GM21515 (cell line): ENCODE data around the gene MIER2.
"Not testable (repeated sequence)": the region's sequence is repeated elsewhere in the genome, so short reads cannot be mapped to it uniquely, and the experiment has no call there.

Source experiments
- ATAC-seq: cut with Tn5 transposase; IDR thresholded peaks from one replicate; pipeline ENCODE4 v1.9.1; 2021; ENCODE audit not compliant: unreplicated experiment

Gene MIER2

DNA sequence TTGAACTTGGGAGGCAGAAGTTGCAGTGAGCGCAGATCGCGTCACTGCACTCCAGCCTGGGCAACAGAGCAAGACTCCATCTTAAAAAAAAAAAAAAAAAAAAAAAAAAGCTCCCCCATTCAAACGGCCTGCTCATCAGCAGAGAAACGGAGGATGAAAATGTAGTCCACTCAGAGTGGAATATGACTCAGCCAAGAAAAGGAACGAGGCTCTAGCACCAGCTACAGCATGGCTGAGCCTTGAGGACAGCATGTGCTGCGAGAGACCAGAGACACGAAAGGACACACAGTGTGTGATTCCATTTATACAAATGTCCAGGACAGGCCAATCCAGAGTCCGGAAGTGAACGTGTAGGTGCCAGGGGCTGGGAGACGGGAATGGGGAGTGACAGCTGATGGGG is 18.1 kb upstream of the MIER2 start:
- ATAC-seq: no peak

DNA sequence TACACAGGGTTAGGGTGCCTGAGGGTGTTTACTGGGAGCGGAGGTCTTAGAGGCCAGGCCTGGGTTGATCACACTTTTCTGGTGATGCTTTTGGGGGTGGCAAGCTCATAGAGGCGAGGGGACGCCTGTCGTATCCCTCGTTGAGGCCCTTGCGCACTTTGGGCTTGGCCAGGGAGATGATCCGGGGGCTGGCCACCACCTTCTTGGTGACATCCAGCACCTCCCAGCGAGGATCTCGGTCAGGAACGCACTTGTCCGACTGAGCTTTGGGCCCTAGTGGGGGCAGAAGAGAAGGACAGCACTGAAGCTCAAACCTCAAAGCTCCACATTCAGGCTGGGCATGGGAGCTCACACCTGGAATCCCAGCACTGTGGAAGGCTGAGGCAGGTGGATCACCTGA is 17.6 kb upstream of the MIER2 start:
- ATAC-seq: no peak

DNA sequence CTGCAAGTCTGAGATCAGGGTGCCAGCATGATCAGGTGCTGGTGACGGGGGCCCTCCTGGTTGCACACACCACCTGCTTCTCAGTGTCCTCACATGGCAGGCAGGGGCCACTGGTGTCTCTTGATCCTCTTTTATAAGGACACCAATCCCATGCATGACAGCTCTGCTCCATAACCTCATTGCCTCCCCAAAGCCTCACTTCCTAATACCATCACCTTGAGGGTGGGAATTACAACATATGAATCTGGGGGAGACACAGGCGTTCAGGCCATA is 15.0 kb upstream of the MIER2 start:
- ATAC-seq: no peak

DNA sequence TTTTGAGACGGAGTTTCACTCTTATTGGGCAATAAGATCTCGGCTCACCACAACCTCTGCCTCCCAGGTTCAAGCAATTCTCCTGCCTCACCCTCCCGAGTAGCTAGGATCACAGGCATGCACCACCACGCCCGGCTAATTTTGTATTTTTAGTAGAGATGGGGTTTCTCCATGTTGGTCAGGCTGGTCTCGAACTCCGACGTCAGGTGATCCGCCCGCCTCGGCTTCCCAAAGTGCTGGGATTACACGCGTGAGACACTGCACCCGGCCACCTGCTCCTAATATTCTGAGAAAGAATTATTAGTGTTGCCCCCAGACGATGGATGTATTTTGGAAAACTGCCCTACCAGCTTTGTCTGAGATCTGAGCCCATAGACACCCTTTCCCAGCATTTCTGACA is 10.9 kb upstream of the MIER2 start:
- ATAC-seq: not testable (repeated sequence)

DNA sequence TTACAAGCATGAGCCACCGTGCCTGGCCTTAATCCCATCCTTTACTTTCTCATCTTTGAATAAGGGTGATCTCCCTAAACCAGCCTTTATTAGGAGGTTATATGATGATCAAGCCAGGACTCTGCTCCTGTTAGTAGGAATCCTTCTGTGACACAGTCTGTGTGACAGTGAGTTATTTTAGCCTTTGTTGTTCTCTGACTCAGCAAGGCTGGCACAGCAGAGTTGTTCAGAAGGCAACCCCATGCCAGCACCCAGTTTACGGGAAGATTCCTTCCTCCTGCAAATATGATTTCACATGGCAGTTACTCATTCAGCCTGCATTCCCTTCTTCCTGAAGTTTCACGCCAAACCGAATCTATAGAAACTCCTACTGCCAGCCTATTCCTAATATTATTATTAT is 10.5 kb upstream of the MIER2 start:
- ATAC-seq: no peak

DNA sequence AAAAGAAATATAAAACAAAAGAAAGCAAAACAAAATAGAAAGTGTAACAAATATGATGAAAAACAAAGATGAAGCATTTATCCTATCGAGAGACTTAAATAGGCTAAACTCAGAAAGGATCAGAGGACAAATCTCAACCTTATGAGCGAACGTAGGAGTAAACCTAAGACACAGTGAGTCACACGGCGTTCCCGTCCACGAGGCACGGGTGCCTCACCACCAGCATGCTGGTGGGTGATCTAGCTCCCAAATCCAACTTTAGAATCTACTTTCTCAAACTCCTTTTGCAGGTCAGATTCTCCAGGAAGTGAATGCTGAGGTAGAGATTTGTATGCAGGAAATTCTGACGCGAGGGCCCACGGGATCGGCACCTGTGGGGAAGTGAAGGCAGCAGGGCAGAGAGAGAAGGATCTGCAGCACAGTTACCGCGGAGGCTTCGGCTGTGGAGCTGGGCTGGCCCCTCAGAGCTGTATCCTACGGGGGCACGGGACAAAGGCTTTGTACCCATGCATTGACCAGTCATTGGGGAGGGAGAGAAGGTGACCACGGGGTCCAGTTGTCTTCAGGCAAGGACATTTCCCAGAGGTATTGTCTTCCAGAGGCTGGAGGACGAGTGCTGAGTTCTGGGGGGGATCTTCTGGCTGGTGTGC is 7.5 kb upstream of the MIER2 start:
- no peak for ATAC-seq

DNA sequence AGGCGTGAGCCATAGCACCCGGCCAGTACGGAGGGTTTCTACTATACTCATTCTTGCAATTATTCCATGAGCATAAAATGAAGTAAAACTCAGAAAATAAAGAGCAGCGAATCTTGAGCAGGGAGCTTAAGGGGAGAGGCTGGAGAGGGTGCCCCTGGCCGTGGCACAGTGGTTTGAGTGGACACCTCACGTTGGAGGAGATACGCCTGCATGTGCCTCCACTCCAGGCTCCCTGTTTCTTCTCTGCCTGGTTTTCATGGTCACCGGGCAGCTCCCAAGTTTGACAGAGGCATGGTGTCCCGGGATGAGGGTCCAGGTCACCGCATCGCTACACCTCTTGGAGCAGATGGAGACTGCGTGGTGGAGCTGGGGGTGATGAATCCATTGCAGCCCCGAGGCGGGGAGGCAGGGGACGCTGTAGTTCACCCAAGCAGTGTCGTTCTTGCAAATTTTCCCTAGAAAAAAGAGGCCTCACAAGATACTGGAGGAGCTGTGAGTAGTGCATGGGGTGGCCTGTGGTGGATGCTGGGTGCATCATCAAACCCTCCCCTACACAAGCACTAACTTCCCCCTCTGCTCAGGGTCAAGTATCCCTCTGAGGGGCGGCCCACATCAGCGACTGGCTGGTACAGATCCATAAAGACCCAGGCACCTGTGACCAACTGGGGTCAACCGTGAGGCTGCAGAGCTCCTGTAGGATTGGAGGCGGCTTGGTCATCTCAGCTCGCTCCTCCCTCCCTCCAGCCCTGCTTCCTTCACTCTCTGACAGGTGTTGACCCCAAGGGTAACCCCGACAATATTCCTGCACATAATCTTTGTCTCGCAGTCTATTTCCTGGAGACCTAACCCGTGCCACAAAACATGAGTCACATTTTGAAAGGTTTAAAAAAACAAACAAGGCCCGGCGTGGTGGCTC is 3.6 kb upstream of the MIER2 start:
- no peak for ATAC-seq

DNA sequence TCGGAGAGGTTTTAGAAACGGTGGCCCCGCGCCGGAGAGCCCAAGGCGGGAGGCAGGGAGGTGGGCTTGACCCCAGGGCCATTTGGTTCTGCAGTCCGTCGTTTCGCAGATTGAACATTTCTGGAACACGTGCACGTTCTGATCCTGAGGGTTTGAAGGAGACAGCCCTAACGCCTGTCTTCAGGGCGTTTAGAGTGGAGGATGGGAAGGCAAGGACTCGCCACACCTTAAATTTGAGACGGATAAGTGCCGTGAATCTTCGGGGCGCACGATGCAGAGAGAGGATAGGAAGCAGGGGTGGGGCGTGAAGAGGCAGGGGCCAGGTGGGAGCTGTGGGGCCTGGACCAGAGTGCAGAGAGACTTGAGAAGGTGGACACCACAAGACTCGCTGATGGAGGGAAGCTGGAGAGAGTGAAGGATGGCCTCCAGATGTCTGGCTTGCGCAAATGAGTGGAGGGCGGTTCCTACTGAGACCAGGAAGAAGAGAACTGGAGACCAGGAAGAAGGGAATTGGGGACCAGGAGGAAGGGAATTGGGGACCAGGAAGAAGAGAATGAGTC is 804 bp upstream of the MIER2 start:
- ATAC-seq: no peak

DNA sequence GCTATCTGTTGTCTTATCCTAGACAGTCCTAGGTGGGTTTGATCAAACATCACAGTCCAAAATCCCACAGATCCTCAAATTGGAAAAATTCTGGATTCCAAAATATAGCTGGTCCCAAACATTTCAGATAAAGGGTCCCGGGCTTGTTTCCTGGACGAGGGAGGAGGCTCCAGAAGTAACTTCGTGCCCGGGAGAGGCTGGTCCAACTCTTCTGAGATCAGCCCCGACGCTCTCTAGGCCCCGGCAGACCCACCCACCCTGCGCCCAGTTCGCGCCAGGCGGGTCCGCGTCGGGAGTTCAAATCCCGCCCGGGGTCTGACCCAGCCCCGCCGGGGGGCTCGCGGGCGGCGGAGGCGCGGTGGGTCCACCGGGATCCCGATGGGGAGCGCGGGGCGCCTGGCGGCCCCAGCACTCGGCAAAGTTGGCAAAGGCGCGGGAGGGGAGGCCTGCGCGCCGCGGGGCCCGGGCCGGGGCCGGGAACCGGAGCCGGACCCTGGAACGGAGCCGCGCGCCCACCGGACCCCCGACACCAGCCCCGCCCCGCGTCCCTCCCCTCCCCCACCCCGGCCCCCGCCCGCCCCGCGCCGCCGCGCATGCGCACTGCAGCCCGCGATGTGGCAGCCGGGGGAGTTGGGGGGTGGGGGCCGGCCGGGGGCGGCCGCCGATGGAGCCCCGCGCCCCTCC is 513 bp downstream of the MIER2 start:
- ATAC-seq: peak; percentile 12

DNA sequence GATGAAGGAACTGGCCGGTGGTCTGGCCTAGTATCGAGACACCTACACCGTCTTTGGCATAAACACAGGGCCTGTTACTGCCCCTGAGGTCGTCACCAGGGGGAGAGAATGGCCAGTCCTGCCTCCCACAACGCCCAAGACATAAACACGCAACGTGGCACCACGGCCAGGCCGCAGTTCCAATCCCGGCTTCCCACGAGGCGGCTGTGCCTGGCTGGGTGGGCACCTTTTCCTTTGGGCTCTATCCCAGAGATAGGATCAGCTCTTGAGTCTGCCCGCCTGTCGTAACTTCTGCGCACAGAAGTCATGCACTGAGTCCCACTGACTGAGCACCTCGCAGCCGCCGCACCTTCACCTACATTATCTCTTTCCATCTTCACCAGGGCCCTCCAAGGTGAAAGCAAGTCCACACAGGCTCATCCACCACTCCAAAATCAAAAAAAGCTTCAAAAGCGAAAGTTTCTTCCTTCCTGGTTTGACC is 1.1 kb downstream of the MIER2 start:
- no peak for ATAC-seq

DNA sequence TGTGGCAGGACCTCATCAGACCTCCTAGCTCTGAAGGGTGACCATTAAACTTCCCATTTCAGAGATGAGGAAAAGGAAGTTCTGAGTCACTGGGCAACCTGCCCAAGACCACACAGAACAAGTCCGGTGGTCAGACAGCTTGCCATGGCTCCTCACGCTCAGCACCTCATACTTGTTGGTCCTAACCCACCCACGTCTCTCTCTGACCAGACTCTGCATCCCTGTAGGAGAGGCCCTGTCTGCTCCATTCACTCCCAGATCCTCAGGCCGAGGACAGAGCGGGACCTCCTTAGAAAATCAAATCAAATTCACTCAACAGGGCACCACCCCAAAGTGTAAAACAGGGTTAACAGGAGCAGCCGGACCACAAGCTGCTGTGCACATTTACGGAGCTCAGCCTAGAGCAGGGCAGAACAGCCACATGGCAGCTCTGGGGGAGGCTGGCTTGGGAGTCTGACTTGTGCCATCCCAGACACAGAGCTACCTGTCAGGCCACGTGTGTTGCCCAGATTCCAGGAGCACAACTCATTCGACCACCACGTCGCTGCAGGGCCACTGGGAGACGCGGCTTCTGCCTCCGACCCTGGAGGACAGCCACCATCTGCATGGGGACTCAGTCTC is 1.7 kb downstream of the MIER2 start:
- ATAC-seq: no peak

DNA sequence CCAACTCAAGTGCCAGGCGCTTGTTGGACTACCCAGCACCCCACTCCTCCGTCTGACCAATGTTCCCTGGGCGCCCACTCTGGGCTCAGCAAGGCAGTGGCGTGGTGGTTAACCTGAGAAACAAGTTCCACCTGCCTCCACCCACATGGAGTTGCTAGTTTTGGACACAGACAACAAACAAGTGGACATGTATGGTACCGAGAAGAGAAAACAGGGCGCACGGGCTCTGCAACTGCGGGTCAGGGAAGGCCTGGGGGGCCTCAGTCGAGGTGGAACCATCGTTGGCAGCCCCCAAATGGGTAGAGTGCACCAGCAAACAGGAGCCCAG is 2.5 kb downstream of the MIER2 start:
- no peak for ATAC-seq

DNA sequence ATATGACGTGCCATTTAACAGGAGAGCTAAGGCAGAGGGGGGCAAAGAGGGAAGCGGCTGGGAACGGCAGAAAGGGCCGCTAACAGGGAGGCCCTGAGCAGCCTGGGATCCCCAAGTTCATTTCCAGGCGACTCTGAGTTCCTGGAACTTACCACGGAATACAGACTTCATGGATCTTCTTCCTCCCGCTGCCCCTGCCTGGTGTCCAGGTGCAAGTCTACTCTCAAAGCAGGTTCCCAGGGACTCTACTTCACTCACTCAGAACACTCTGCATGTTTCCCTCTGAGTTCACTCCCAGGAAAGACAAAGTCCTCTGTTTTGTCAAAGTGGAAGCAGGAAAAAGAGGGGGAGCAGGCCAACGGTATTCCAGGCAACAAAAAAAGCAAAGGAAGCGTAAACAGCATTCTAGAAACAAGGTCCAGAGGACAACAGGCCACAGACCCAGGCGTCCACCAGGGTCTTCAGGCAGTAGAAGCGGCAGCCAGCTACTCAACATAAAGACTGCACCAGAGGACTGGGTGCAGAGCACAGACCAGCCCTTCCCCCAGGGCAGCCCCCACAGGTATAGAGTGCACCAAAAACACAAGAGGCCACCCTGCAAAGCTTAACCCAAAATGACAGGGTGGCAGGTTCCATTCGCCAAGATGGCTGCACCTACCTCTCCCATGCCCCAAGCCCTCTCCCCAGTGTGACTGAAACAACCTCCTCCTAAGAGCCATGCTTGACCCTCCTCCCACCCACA is 3.0 kb downstream of the MIER2 start:
- ATAC-seq: no peak

DNA sequence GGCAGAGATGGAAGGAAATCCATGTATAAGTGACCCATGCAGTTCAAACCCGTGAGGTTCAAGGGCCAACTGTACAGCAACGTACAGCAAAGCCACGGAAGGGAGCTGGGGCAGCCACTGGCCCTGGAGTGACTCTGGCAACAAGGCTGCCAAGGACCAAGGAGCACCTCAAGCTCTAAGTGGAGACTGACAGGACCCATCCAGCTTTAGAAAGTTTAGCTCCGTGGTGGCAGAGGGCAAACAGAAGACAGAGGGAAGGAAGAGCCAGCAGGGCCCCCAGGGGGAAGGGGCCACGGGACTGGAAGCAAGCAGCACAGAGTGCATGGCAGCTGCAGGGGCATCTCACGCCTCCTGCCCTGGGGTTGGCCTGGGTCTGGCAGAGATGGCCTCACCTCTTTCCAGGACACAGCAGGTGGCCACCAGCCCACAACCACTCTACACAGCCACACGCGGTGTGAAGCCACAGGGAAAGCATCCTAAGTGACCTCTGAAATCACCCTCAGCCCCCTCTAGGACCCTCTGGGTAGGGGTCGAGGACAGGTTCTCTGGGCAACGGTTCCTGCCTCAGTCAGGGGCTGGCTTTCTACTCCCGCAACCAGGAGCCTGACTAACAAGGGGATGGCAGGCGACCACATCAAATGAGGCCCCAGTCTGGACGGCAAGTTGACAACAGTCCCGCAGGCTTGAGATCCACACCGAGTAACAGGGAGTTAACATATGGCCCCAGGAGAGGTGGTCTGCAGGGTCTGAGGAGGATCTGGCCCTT is 3.8 kb downstream of the MIER2 start:
- no peak for ATAC-seq

DNA sequence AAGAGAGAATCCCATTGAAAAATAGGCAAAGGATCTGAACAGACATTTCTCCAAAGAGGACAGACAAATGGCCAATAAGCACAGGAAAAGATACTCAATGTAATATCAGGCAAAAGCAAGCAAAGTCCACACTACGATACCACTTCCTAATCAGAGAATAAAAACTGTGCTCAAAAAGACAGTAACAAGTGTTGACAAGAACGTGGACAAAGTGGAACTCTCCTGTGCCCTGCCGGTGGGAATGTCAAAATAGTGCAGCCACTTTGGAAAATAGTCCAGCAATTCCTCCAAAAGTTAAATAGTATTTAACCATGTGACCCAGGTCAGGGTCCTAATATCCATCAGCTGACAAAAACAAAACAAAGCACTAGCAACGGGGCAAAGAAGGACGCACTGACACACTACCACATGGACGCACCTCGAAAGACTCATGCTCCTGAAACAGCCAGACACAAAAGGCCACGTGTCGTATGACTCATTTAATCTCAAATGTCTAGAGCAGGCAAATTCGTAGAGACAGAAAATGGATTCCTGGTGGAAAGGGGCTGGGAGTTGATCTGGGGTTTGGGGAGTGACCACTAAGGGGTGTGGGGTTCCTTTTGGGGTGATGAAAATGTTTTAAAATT is 5.2 kb downstream of the MIER2 start:
- ATAC-seq: no peak

DNA sequence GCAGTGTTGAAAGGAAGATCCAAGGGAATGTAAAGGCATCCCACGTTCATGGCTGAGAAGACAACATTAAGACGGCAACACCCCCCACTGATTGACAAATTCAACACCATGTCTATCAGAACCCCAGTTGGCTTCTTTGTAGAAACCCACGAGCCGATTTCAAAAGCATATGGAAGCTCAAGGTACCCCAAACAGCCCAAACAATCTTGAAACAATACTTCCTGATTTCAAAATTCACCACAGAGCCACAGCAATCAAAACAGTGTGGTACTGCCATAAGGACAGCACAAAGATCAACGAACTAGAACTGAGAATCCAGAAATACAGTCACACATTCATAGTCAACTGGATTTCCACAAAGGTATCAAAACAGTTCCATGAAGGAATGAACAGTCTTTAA is 6.2 kb downstream of the MIER2 start:
- ATAC-seq: no peak

DNA sequence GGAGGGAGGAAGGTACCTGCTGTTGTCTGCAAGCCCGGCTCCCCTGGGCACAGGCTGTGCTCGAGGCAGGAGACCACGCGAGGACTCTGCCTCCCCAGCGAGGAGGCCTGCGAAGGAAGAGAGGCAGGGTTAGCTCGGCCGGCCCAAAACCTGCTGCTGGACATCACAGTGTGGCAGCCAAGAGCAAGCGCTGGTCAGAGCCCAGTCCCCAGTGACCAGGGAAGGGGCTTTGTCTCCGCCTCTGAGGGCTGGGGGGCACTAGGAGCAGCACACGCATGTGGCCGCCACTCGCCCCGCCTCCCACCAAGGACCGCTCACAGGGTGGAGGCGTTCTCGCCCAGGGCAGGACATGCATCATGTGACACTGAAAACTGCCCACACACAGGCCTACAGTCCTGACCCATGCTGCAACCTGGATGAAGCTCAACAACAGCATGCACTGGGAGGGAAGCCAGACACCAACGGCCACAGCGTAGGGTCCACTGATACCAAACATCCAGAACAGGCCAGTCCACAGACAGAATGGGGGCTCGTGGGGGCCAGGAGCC is 8.5 kb downstream of the MIER2 start:
- no peak for ATAC-seq

DNA sequence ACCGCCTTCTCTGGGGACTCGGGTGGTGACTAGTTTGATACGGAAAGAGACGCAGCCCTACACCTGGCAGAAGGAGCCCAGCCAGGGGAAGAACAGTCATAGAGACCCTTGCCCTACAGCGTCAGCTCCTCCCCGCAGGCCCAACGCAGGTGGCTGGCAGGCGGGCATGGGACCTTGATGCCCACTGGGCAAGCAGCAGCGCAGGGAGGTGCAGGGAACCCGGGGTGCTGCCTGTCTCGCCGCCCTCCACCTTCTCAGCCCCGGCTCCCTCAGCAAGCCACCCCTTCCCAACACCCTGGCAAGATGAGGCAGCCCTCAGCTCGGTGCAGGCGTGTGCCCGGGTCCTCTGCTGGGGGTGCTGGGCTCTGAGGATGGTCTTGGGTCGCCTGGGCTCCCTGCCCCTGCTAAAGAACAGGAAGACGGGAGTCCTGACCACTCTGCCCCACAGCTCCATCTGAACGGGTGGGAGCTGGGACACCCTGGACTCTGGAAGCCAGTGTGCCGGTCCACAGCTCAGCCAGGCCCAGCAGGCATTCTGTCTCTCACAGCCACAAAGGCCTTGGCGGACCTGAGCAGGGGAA is 9.0 kb downstream of the MIER2 start:
- no peak for ATAC-seq

DNA sequence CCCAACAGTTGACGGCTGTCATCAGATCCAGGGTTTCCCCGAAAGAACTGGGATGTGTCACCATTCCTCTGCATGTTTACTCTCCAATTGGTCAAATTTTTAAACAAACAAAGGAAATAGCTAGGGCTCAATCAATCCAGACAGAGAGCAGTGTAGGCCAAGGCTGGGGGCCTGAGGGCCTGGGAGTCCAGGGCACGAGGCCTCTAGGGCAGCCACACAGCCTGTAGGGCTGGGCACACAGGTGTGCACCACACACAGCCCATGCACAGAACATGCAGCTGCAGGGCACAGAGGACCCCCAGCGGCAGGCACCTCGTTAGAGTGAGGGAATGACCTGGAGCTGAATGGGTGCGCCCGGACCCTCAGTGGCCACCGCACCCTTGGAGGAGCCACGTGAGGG is 9.5 kb downstream of the MIER2 start:
- no peak for ATAC-seq
